PFSK-1 (cell line): ENCODE measurements around the gene MUC2.

Experiments
- FOXP2 ChIP-seq: optimal IDR thresholded peaks from 2 replicates; pipeline ENCODE3; 2011; ENCODE audit warnings: borderline replicate concordance, control low read depth, inconsistent platforms; ENCODE audit not compliant: insufficient read depth; ENCODE audit errors: extremely low read length, extremely low read depth
- POLR2AphosphoS5 ChIP-seq: IDR thresholded peaks from 2 replicates; pipeline ENCODE4 v1.6.1; 2012; ENCODE audit warnings: low read depth, mild to moderate bottlenecking, control low read depth, low read length, moderate library complexity
- SIN3A ChIP-seq: IDR thresholded peaks from 2 replicates; pipeline ENCODE4 v1.6.1; 2012; ENCODE audit warnings: mild to moderate bottlenecking, low read length, moderate library complexity, borderline replicate concordance; ENCODE audit not compliant: insufficient read depth
- TAF1 ChIP-seq: IDR thresholded peaks from 2 replicates; pipeline ENCODE4 v1.6.1; 2012; ENCODE audit warnings: low read length, control low read depth, borderline replicate concordance; ENCODE audit not compliant: insufficient read depth
- TF ChIP-seq, protein P1 (sequence below), 2 experiments: IDR thresholded peaks; 2 replicates each; pipeline versions ENCODE4 v1.6.1 to v1.8.0; 2011 to 2012; ENCODE audit warnings: low read depth in 2 of 2, low read length in 2 of 2, control low read depth in 1 of 2, inconsistent platforms in 1 of 2, mild to moderate bottlenecking in 1 of 2, moderate library complexity in 1 of 2; ENCODE audit not compliant: insufficient read depth in 1 of 2

DNA sequence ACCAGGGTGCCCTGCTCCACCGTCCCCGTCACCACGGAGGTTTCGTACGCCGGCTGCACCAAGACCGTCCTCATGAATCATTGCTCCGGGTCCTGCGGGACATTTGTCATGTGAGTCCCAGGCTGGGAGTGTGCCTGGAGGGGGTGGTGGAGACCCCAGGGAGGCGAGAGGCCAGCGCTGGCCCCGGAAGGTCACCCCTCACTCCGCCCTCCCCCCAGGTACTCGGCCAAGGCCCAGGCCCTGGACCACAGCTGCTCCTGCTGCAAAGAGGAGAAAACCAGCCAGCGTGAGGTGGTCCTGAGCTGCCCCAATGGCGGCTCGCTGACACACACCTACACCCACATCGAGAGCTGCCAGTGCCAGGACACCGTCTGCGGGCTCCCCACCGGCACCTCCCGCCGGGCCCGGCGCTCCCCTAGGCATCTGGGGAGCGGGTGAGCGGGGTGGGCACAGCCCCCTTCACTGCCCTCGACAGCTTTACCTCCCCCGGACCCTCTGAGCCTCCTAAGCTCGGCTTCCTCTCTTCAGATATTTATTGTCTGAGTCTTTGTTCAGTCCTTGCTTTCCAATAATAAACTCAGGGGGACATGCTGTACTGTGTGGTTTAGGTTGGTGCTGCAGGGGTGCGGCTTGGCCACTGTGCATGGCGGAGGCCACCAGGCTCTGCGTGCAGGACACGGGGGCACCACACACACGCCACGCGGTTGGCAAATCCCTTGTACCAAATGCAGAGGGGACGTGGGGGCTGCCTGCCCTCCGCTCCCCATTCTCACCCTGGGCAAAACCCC, 35.4 kb downstream of the MUC2 start:
- no peak for TF ChIP-seq SIN3A
- TF ChIP-seq TAF1: no peak
- no peak for TF ChIP-seq POLR2AphosphoS5
- TF ChIP-seq FOXP2: no peak
- TF ChIP-seq, protein P1, sequence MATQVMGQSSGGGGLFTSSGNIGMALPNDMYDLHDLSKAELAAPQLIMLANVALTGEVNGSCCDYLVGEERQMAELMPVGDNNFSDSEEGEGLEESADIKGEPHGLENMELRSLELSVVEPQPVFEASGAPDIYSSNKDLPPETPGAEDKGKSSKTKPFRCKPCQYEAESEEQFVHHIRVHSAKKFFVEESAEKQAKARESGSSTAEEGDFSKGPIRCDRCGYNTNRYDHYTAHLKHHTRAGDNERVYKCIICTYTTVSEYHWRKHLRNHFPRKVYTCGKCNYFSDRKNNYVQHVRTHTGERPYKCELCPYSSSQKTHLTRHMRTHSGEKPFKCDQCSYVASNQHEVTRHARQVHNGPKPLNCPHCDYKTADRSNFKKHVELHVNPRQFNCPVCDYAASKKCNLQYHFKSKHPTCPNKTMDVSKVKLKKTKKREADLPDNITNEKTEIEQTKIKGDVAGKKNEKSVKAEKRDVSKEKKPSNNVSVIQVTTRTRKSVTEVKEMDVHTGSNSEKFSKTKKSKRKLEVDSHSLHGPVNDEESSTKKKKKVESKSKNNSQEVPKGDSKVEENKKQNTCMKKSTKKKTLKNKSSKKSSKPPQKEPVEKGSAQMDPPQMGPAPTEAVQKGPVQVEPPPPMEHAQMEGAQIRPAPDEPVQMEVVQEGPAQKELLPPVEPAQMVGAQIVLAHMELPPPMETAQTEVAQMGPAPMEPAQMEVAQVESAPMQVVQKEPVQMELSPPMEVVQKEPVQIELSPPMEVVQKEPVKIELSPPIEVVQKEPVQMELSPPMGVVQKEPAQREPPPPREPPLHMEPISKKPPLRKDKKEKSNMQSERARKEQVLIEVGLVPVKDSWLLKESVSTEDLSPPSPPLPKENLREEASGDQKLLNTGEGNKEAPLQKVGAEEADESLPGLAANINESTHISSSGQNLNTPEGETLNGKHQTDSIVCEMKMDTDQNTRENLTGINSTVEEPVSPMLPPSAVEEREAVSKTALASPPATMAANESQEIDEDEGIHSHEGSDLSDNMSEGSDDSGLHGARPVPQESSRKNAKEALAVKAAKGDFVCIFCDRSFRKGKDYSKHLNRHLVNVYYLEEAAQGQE (IDR thresholded peaks at IDR 0.05; ENCODE audit: insufficient read depth in 1 of 2, low read depth in 2 of 2, low read length in 2 of 2): no peak
